Prostate gland (tissue), 2 donors: ENCODE results near the gene MLN. TPM values are rescaled to one million over a fixed set of nuclear protein-coding genes. Genes with fewer than 3 reads are reported as not detected.
A peak's percentile ranks its signal among the peaks of the same experiment; 100 is the strongest.

Experiments
- DNase-seq: peaks from one replicate; pipeline ENCODE4 v3.0.0-alpha.2; 2019; ENCODE audit warnings: low spot score
- H3K27ac ChIP-seq, 2 donors: fragments of 200-600 bp; sonication (generic); 2 replicates each; pipeline ENCODE4 v1.5.1; 2017 to 2019
- H3K27me3 ChIP-seq: fragments of 200-600 bp; sonication (generic); replicated peaks from 2 replicates; pipeline ENCODE4 v1.5.1; 2019; ENCODE audit not compliant: insufficient read depth
- H3K36me3 ChIP-seq, 2 donors: fragments of 200-600 bp; sonication (generic); 1 replicate in 1 of 2; 2 replicates in 1 of 2; pipeline versions ENCODE4 v1.5.1 to v1.8.1; 2017 to 2019
- H3K4me1 ChIP-seq: fragments of 200-600 bp; sonication (generic); replicated peaks from 2 replicates; pipeline ENCODE4 v1.5.1; 2019
- H3K4me3 ChIP-seq, 2 donors: fragments of 200-600 bp; sonication (generic); 2 replicates each; pipeline ENCODE4 v1.5.1; 2017 to 2019
- H3K9me3 ChIP-seq: fragments of 200-600 bp; sonication (generic); 2 replicates; pipeline ENCODE4 v1.5.1; 2017
- POLR2A ChIP-seq: fragments of 450-650 bp; IDR thresholded peaks from one replicate; pipeline ENCODE4 v1.6.1; 2016; ENCODE audit warnings: antibody characterized with exemption, mild to moderate bottlenecking
- POLR2AphosphoS5 ChIP-seq: sonication (generic); formaldehyde crosslinking; IDR thresholded peaks from one replicate; pipeline ENCODE4 v1.6.1; 2017; ENCODE audit warnings: antibody characterized with exemption
- WGBS: methylation state at CpG from one replicate; pipeline ENCODE4 v1.1.5; 2018; 5-methylcytosine and 5-hydroxymethylcytosine counted together
- intact Hi-C: fragments of 100-400 bp; cut with DNase I; formaldehyde crosslinking; loops from one replicate; pipeline ENCODE4 v1.14.2; 2022
- total RNA-seq, 2 donors: library from RNA; depleted of rRNA; stranded (reverse); fragments of >200 nt; gene quantifications; one replicate each; pipeline ENCODE4 v1.1.0, GENCODE V29; 2016
- TF ChIP-seq, protein P1 (sequence below), 4 experiments: fragments of 200-600 bp in 2 of 4; fragments of 450-650 bp in 2 of 4; sonication (generic) in 2 of 4; IDR thresholded peaks; 1 replicate in 3 of 4; 2 replicates in 1 of 4; pipeline ENCODE4 v1.5.1; 2016 to 2019; ENCODE audit warnings: antibody characterized with exemption in 4 of 4, mild to moderate bottlenecking in 2 of 4, moderate library complexity in 2 of 4

The MLN gene
- total RNA-seq, 2 donors from 2014 or later, result not detected

DNA sequence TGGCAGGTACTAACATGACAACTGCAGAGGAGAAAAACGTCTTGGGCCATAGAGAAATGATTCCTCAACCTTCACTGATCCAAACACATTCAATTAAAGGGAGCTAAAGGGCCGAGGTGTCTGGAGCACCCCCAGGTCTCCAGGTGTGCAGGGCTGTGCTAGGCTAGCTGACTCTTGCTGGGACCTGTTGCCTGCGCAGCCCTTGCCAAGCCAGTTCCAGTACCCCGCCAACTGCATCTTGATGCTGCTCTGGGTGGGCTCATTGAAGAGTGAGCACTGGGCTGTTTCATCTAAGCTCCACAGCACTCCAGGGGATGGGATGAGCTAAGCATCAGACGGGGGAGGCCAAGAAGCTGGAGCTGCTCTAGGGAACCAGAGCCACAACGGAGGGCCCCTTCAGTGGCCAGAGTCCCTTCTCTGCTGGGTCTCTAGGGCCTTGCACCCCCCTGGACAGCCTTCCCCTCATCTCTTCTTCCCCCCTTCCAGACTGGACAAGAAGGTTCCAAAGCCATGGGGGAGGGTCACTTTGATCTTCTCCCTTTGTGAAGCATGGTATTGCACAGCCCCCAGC, 30.8 kb downstream of the MLN start:
- Histone ChIP-seq H3K36me3 (peaks cover 25 to 39% of the 10 kb centered on the region in 2 donors), H3K4me3 (no peak overlapping the region), H3K27me3 (no peaks in the 10 kb centered on the region), H3K9me3 (no peaks in the 10 kb centered on the region), H3K27ac (peak overlapping the region in 1 of 2 donors; percentile 75), H3K4me1 (peaks cover 30% of the 10 kb centered on the region)
- WGBS, result 46% methylated on average over 6 of the region's 6 CpGs
- no peak for DNase-seq
- TF ChIP-seq POLR2A (no peak), POLR2AphosphoS5 (no peak)
- TF ChIP-seq, protein P1, sequence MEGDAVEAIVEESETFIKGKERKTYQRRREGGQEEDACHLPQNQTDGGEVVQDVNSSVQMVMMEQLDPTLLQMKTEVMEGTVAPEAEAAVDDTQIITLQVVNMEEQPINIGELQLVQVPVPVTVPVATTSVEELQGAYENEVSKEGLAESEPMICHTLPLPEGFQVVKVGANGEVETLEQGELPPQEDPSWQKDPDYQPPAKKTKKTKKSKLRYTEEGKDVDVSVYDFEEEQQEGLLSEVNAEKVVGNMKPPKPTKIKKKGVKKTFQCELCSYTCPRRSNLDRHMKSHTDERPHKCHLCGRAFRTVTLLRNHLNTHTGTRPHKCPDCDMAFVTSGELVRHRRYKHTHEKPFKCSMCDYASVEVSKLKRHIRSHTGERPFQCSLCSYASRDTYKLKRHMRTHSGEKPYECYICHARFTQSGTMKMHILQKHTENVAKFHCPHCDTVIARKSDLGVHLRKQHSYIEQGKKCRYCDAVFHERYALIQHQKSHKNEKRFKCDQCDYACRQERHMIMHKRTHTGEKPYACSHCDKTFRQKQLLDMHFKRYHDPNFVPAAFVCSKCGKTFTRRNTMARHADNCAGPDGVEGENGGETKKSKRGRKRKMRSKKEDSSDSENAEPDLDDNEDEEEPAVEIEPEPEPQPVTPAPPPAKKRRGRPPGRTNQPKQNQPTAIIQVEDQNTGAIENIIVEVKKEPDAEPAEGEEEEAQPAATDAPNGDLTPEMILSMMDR (IDR thresholded peaks at IDR 0.05), result no peak
- intact Hi-C loops, result no loop called here

DNA sequence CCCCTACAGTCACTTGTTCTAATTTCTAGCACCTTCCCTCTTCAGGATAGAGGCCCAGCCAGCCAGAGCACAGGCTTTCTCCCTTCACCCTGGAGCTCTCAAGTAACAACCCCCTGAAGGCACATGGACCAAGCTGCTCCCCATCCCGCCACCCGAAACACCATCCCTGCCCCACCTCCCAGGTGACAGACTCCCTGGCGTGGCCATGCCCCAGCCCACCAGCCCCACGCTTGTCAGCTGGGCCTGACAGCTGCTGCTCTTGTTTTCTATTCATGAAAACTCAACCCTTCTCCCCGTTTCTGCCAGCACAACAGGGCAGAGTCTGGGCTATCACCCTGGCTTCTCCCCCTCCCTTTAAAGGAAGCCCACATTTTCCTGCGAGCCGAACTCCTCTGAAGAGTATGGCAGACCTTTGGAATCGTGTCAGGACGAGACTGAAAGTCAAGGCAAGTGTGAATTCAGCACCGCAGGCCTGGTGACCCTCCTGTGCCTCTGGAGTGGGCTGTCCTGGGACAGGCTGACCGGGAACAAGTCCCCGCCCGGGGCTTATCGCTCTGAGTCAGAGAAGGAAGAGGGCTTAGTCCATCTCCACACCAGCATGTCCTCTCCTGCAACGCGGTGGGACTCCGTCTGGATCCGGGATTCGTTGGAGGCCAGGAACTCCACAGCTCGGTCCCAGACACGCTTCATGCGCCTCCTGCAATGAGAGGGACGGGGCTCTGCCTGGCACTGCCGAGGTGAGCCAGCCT, 31.5 kb downstream of the MLN start:
- no peak overlapping the region for H3K4me3 ChIP-seq
- peaks cover 19 to 32% of the 10 kb centered on the region in 2 donors for H3K36me3 ChIP-seq
- peak overlapping the region; percentile 72 to 75 for H3K27ac ChIP-seq

DNA sequence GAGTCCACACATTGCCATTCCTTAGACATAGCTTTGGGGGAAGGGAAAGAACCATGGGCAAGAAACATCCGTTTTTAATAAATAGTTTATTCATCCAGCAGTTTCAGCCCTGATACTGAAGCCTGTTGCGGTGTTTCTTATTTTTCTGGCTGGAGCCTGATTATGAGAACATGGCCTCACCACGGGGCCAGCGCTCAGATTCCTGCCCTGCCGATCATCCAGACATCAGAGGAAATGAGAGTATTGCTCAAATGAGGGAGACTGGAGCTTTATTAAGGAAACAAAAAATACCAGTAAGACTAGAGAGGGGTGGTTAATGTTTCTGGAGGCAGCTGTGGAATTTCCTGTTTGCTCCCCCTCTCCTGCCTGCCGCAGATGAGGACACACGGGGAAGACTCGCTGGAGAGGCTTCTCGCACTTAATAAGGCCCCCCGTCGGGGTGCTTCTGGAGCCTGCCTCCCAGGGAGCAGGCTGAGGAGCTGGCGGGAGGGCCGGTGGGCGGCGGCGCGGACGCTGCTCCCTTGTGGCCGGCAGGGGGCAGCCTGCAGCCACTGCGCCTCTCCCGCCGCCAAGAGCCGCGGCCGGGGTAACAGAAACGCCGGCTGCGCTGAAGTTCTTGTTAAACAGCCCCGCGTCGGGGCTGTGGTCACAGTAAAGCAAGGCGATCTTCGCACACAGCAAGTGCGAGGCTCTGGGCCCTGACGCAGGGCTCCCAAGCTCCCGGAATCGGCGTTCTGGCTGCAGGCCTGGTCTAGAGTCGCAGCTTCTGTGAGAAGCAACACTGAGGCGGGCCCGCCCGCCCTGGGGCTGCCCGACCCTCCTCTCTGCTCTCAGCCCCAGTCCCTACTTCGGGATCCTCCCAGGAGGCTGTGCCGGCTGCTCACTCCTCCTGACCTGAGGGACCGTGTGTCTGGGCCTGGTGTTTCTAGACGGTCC, 32.4 kb downstream of the MLN start:
- DNase-seq, result peak; percentile 74
- intact Hi-C loops, result no loop called here
- H3K27ac ChIP-seq, result peak overlapping the region; percentile 72 to 75
- 11% methylated on average over 47 of the region's 47 CpGs for WGBS
- no peak overlapping the region for H3K4me3 ChIP-seq
- H3K4me1 ChIP-seq, result peaks cover 30% of the 10 kb centered on the region
- TF ChIP-seq POLR2AphosphoS5 (peak; percentile 60), POLR2A (peak; percentile 21)
- TF ChIP-seq, protein P1 (IDR thresholded peaks at IDR 0.05), result peak; percentile 92 to 97 (median 95)
- H3K27me3 ChIP-seq, result no peaks in the 10 kb centered on the region
- no peaks in the 10 kb centered on the region for H3K9me3 ChIP-seq
- H3K36me3 ChIP-seq, result peaks cover 11 to 23% of the 10 kb centered on the region in 2 donors

More for the DNA sequence above, 31.5 kb downstream of the MLN start:
- no peak for DNase-seq
- Histone ChIP-seq H3K4me1 (peaks cover 30% of the 10 kb centered on the region), H3K27me3 (no peaks in the 10 kb centered on the region), H3K9me3 (no peaks in the 10 kb centered on the region)
- TF ChIP-seq POLR2A, result no peak
- no peak for TF ChIP-seq POLR2AphosphoS5
- TF ChIP-seq, protein P1 (IDR thresholded peaks at IDR 0.05), result no peak
- WGBS, result 60% methylated on average over 24 of the region's 24 CpGs
- intact Hi-C loops, result no loop called here

DNA sequence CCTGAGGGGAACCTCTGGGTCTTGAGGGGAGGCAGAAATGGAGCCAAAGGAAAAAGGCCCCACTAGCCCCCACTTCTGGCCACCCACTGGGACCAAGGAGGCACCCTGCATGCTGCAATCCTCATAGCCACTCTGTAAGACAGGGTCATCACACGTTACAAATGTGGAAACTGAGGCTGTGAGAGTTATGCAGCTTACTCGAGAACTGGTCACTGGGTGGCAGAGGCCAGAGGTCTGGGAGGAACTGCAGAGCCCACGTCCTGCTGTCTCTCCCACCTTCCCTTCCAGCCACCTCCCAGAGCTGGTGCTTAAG, 33.0 kb downstream of the MLN start:
- Histone ChIP-seq H3K4me1 (peaks cover 30% of the 10 kb centered on the region), H3K4me3 (no peak overlapping the region), H3K27me3 (no peaks in the 10 kb centered on the region), H3K9me3 (no peaks in the 10 kb centered on the region), H3K36me3 (peaks cover 5 to 17% of the 10 kb centered on the region in 2 donors), H3K27ac (peak overlapping the region; percentile 72 to 75)
- TF ChIP-seq POLR2AphosphoS5, result no peak
- TF ChIP-seq POLR2A, result no peak
- TF ChIP-seq, protein P1 (IDR thresholded peaks at IDR 0.05), result no peak
- intact Hi-C loops, result no loop called here
- DNase-seq, result no peak
- 54% methylated on average over 3 of the region's 3 CpGs for WGBS
